Bronchus fibroblast of lung (primary cell): ENCODE data around the gene MAP6D1. TPM values are rescaled to one million over a fixed set of nuclear protein-coding genes. Genes with fewer than 3 reads are reported as not detected.

Experiments used
- total RNA-seq: library from RNA; depleted of rRNA; stranded (reverse); fragments of >200 nt; gene quantifications from 2 replicates; pipeline ENCODE4 v1.2.3, GENCODE V29; 2015

Gene MAP6D1
- total RNA-seq: 3.2 and 3.6 TPM in 2 replicates

GRCh38 chr3:183825456-183826161, at the start of gene MAP6D1:
TSS of gene MAP6D1 (minus strand) at chr3:183825577. CDS start at chr3:183825547, 30 bp downstream.

Other genes with a start within 250 kb of the MAP6D1 start
- gene KLHL24, start 190.0 kb downstream of the MAP6D1 start, total RNA-seq: 16.1 and 20.1 TPM in 2 replicates
- gene YEATS2, start 127.8 kb downstream of the MAP6D1 start, total RNA-seq: 22.5 and 24.5 TPM in 2 replicates
- gene PARL, start 59.3 kb upstream of the MAP6D1 start, total RNA-seq: 33.6 and 34.8 TPM in 2 replicates
- 5.8 and 6.6 TPM in 2 replicates for gene ABCC5, start 192.3 kb upstream of the MAP6D1 start, total RNA-seq
- gene HTR3D, start 206.2 kb upstream of the MAP6D1 start, total RNA-seq: not detected in 2 replicates
- not detected in 2 replicates for gene HTR3C, start 227.5 kb upstream of the MAP6D1 start, total RNA-seq